HepG2 (cell line): ENCODE measurements around the gene NTSR2.

Experiments
- IKZF4 ChIP-seq: sonication (generic); formaldehyde crosslinking; IDR thresholded peaks from 2 replicates; pipeline ENCODE4 v1.5.1; 2020; ENCODE audit warnings: borderline replicate concordance, mild to moderate bottlenecking, low read depth, missing genetic modification reagents; ENCODE audit errors: not compliant biosample characterization
- KLF13 ChIP-seq: sonication (generic); formaldehyde crosslinking; IDR thresholded peaks from 2 replicates; pipeline ENCODE4 v1.4.0; 2020; ENCODE audit warnings: mild to moderate bottlenecking, missing genetic modification reagents
- TF ChIP-seq, protein P1 (sequence below): sonication (generic); formaldehyde crosslinking; IDR thresholded peaks from 2 replicates; pipeline ENCODE4 v1.9.0; 2022; ENCODE audit warnings: missing genetic modification reagents, mild to moderate bottlenecking, borderline replicate concordance
- TF ChIP-seq, protein P2 (sequence below): sonication (generic); formaldehyde crosslinking; conservative IDR thresholded peaks from 2 replicates; pipeline ENCODE4 v1.4.0; 2020; ENCODE audit warnings: missing genetic modification reagents

DNA sequence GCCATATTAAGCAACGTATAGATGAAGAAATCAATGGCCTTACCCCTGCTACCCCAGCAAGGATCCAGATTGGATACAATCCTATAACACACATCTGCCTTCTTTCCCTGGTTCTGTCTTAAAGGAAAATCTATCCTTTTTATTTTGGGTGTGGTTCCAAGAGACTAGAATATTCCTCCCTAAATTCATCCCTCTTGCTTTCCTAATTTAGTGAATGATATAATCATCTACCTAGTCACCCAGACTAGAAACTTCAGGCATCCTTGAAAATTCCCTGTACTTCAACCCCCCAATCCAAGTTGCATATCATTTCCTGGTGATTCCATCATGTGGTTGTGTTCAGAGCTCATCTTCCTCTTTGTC lies 41.3 kb upstream of the NTSR2 start:
- TF ChIP-seq, protein P1, sequence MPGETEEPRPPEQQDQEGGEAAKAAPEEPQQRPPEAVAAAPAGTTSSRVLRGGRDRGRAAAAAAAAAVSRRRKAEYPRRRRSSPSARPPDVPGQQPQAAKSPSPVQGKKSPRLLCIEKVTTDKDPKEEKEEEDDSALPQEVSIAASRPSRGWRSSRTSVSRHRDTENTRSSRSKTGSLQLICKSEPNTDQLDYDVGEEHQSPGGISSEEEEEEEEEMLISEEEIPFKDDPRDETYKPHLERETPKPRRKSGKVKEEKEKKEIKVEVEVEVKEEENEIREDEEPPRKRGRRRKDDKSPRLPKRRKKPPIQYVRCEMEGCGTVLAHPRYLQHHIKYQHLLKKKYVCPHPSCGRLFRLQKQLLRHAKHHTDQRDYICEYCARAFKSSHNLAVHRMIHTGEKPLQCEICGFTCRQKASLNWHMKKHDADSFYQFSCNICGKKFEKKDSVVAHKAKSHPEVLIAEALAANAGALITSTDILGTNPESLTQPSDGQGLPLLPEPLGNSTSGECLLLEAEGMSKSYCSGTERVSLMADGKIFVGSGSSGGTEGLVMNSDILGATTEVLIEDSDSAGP: no peak
- TF ChIP-seq, protein P2, sequence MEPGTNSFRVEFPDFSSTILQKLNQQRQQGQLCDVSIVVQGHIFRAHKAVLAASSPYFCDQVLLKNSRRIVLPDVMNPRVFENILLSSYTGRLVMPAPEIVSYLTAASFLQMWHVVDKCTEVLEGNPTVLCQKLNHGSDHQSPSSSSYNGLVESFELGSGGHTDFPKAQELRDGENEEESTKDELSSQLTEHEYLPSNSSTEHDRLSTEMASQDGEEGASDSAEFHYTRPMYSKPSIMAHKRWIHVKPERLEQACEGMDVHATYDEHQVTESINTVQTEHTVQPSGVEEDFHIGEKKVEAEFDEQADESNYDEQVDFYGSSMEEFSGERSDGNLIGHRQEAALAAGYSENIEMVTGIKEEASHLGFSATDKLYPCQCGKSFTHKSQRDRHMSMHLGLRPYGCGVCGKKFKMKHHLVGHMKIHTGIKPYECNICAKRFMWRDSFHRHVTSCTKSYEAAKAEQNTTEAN (CRISPR knock-in tag): no peak
- TF ChIP-seq IKZF4 (CRISPR knock-in tag): no peak
- TF ChIP-seq KLF13: no peak
